ENCODE measurements around the gene PHLPP1.

Gene PHLPP1

GRCh38 chr18:62714671-62715435, 488 bp upstream of the PHLPP1 start (continued):
- TF ChIP-seq ZSCAN16 (tag by site-specific recombination; IDR thresholded peaks at IDR 0.05) (no peak), SP3 (tag by site-specific recombination; IDR thresholded peaks at IDR 0.05) (peak; percentile 97), ZNF133 (tag by site-specific recombination; IDR thresholded peaks at IDR 0.05) (no peak), KLF10 (tag by site-specific recombination; IDR thresholded peaks at IDR 0.05) (peak; percentile 97), GLIS2 (tag by site-specific recombination; IDR thresholded peaks at IDR 0.05) (peak; percentile 98), HOXA7 (CRISPR knock-in tag; IDR thresholded peaks at IDR 0.05; ENCODE audit: borderline replicate concordance) (no peak), ZNF768 (tag by site-specific recombination; IDR thresholded peaks at IDR 0.05) (no peak), ZSCAN30 (tag by site-specific recombination; IDR thresholded peaks at IDR 0.05) (peak; percentile 27; the same call in 1 of the 2 replicates), ZNF48 (tag by site-specific recombination; IDR thresholded peaks at IDR 0.05) (no peak), ZNF433 (tag by site-specific recombination; IDR thresholded peaks at IDR 0.05; ENCODE audit: low read depth) (no peak), ZNF354C (tag by site-specific recombination; IDR thresholded peaks at IDR 0.05; ENCODE audit: borderline replicate concordance, low read depth) (no peak), ZNF214 (tag by site-specific recombination; IDR thresholded peaks at IDR 0.05; ENCODE audit: borderline replicate concordance) (no peak), KLF1 (tag by site-specific recombination; IDR thresholded peaks at IDR 0.05) (peak; percentile 68), ZNF202 (tag by site-specific recombination; IDR thresholded peaks at IDR 0.05; ENCODE audit: borderline replicate concordance) (no peak), HOXD13 (CRISPR knock-in tag; IDR thresholded peaks at IDR 0.05; ENCODE audit: borderline replicate concordance) (no peak), RBAK (tag by site-specific recombination; IDR thresholded peaks at IDR 0.05) (no peak), ZNF664 (tag by site-specific recombination; IDR thresholded peaks at IDR 0.05) (no peak), ELK4 (IDR thresholded peaks at IDR 0.05; ENCODE audit: borderline replicate concordance, low read depth, low read length) (no peak), SETDB1 (IDR thresholded peaks at IDR 0.05; ENCODE audit: insufficient read length, low read length) (no peak), ZNF121 (tag by site-specific recombination; IDR thresholded peaks at IDR 0.05) (no peak), ZNF37A (tag by site-specific recombination; IDR thresholded peaks at IDR 0.05) (no peak), ZBTB11 (tag by site-specific recombination; conservative IDR thresholded peaks at IDR 0.05; ENCODE audit: low read depth) (no peak; the same call in none of the 2 replicates), SP7 (tag by site-specific recombination; IDR thresholded peaks at IDR 0.05) (peak; percentile 87), ZNF449 (tag by site-specific recombination; IDR thresholded peaks at IDR 0.05) (no peak), ZNF146 (tag by site-specific recombination; IDR thresholded peaks at IDR 0.05) (no peak), ZNF600 (tag by site-specific recombination; IDR thresholded peaks at IDR 0.05) (peak; percentile 26; the same call in 1 of the 2 replicates), ZNF2 (tag by site-specific recombination; IDR thresholded peaks at IDR 0.05) (no peak), WT1 (tag by site-specific recombination; IDR thresholded peaks at IDR 0.05) (peak; percentile 88), ZNF239 (tag by site-specific recombination; IDR thresholded peaks at IDR 0.05) (no peak), ZNF585B (tag by site-specific recombination; IDR thresholded peaks at IDR 0.05) (no peak), ZNF398 (tag by site-specific recombination; IDR thresholded peaks at IDR 0.05) (no peak; the same call in 1 of the 2 replicates), GLIS1 (tag by site-specific recombination; IDR thresholded peaks at IDR 0.05) (peak; percentile 87)
